Ishikawa (cell line): ENCODE data around the gene PPP2CA.

Experiments used
- CEBPB ChIP-seq: IDR thresholded peaks from 2 replicates; pipeline ENCODE4 v1.6.1; 2012
- CREB1 ChIP-seq: IDR thresholded peaks from 2 replicates; pipeline ENCODE4 v1.6.1; 2012; ENCODE audit warnings: low read depth
- EGR1 ChIP-seq: IDR thresholded peaks from 2 replicates; pipeline ENCODE4 v1.6.1; 2012
- EP300 ChIP-seq: IDR thresholded peaks from 2 replicates; pipeline ENCODE4 v1.6.1; 2012; ENCODE audit warnings: borderline replicate concordance
- FOXM1 ChIP-seq: IDR thresholded peaks from 2 replicates; pipeline ENCODE4 v1.6.1; 2012; ENCODE audit warnings: low read depth, borderline replicate concordance
- MAX ChIP-seq: IDR thresholded peaks from 2 replicates; pipeline ENCODE4 v1.6.1; 2012
- NFIC ChIP-seq: IDR thresholded peaks from 2 replicates; pipeline ENCODE4 v1.6.1; 2012
- RAD21 ChIP-seq: IDR thresholded peaks from 2 replicates; pipeline ENCODE4 v1.6.1; 2012; ENCODE audit warnings: low read depth
- REST ChIP-seq: IDR thresholded peaks from 2 replicates; pipeline ENCODE4 v1.6.1; 2012; ENCODE audit warnings: low read depth, mild to moderate bottlenecking
- TAF1 ChIP-seq: IDR thresholded peaks from 2 replicates; pipeline ENCODE4 v1.6.1; 2012; ENCODE audit warnings: low read depth, mild to moderate bottlenecking
- TCF12 ChIP-seq: IDR thresholded peaks from 2 replicates; pipeline ENCODE4 v1.6.1; 2012; ENCODE audit warnings: low read depth
- TEAD4 ChIP-seq: IDR thresholded peaks from 2 replicates; pipeline ENCODE4 v1.6.1; 2012
- USF1 ChIP-seq: IDR thresholded peaks from 2 replicates; pipeline ENCODE4 v1.6.1; 2012
- YY1 ChIP-seq: IDR thresholded peaks from 2 replicates; pipeline ENCODE4 v1.6.1; 2012; ENCODE audit warnings: low read depth
- ZBTB7A ChIP-seq: IDR thresholded peaks from 2 replicates; pipeline ENCODE4 v1.6.1; 2012; ENCODE audit warnings: low read depth

Gene PPP2CA

GRCh38 chr5:134215757-134216156 lies 10.1 kb downstream of the PPP2CA start:
- TF ChIP-seq TEAD4 (no peak), CEBPB (no peak), CREB1 (no peak), EP300 (no peak), YY1 (no peak), USF1 (no peak), RAD21 (no peak), TCF12 (no peak), MAX (no peak), REST (no peak), TAF1 (no peak), EGR1 (no peak)

- TF ChIP-seq EP300 (no peak), EGR1 (no peak), CEBPB (no peak), YY1 (no peak), RAD21 (no peak), TCF12 (no peak), CREB1 (no peak), REST (no peak), TEAD4 (no peak), FOXM1 (no peak), USF1 (no peak), TAF1 (no peak), NFIC (no peak)
Observed at GRCh38 chr5:134209477-134210245, 16.2 kb downstream of the PPP2CA start.

- no peak for TF ChIP-seq MAX
- TF ChIP-seq ZBTB7A: no peak
- no peak for TF ChIP-seq FOXM1
- no peak for TF ChIP-seq CEBPB
- no peak for TF ChIP-seq YY1
- TF ChIP-seq NFIC: no peak
Observed at GRCh38 chr5:134207696-134208095, 18.2 kb downstream of the PPP2CA start.

GRCh38 chr5:134206627-134207160 lies 19.2 kb downstream of the PPP2CA start:
- TF ChIP-seq TEAD4 (no peak), YY1 (no peak), FOXM1 (no peak), REST (no peak), NFIC (no peak), RAD21 (no peak), USF1 (no peak), CEBPB (no peak), MAX (no peak), EGR1 (no peak), TAF1 (no peak), EP300 (no peak), TCF12 (no peak), ZBTB7A (no peak), CREB1 (no peak)
